Osteocyte (in vitro differentiated cells): ENCODE results near the gene RPS3. TPM values are rescaled to one million over a fixed set of nuclear protein-coding genes. Genes with fewer than 3 reads are reported as not detected.
A peak's percentile ranks its signal among the peaks of the same experiment; 100 is the strongest.
"Not testable (repeated sequence)": the region's sequence is repeated elsewhere in the genome, so short reads cannot be mapped to it uniquely, and the experiment has no call there.

Experiments used
- DNase-seq: peaks from one replicate; pipeline ENCODE4 v3.0.0; 2021; ENCODE audit warnings: mixed read lengths; ENCODE audit not compliant: unreplicated experiment; ENCODE audit errors: extremely low spot score
- H3K27ac Mint-ChIP-seq: one replicate; pipeline ENCODE4 v1.8.0; 2021; ENCODE audit warnings: mild to moderate bottlenecking, mixed read lengths; ENCODE audit not compliant: unreplicated experiment
- H3K27me3 Mint-ChIP-seq: one replicate; pipeline ENCODE4 v1.8.0; 2021; ENCODE audit warnings: mixed read lengths; ENCODE audit not compliant: unreplicated experiment
- H3K36me3 Mint-ChIP-seq: one replicate; pipeline ENCODE4 v1.8.0; 2021; ENCODE audit warnings: mixed read lengths; ENCODE audit not compliant: unreplicated experiment
- H3K4me1 Mint-ChIP-seq: one replicate; pipeline ENCODE4 v1.8.0; 2021; ENCODE audit warnings: mixed read lengths; ENCODE audit not compliant: unreplicated experiment
- H3K4me3 Mint-ChIP-seq: one replicate; pipeline ENCODE4 v1.8.0; 2021; ENCODE audit warnings: mild to moderate bottlenecking, moderate library complexity, mixed read lengths; ENCODE audit not compliant: unreplicated experiment
- H3K9me3 Mint-ChIP-seq: one replicate; pipeline ENCODE4 v1.8.0; 2021; ENCODE audit warnings: mixed read lengths; ENCODE audit not compliant: unreplicated experiment
- total RNA-seq: library from RNA; stranded (reverse); gene quantifications from 2 replicates; pipeline ENCODE4 v1.2.1, GENCODE V29; 2021
- TF ChIP-seq, protein P1 (sequence below): fragments of 200-600 bp; sonication (generic); IDR thresholded peaks from 2 replicates; pipeline ENCODE4 v1.5.0; 2021; ENCODE audit warnings: antibody characterized with exemption, mild to moderate bottlenecking, moderate library complexity

The RPS3 gene
- total RNA-seq, 1 donor from 2014 or later, result 2,093 TPM

- H3K9me3 Mint-ChIP-seq, result no peaks in the 10 kb centered on the region
- no peak overlapping the region for H3K4me3 Mint-ChIP-seq
- no peak overlapping the region for H3K27ac Mint-ChIP-seq
- H3K36me3 Mint-ChIP-seq, result peaks cover 2% of the 10 kb centered on the region
- peaks cover 8% of the 10 kb centered on the region for H3K4me1 Mint-ChIP-seq
- peaks cover 5% of the 10 kb centered on the region for H3K27me3 Mint-ChIP-seq
- TF ChIP-seq, protein P1, sequence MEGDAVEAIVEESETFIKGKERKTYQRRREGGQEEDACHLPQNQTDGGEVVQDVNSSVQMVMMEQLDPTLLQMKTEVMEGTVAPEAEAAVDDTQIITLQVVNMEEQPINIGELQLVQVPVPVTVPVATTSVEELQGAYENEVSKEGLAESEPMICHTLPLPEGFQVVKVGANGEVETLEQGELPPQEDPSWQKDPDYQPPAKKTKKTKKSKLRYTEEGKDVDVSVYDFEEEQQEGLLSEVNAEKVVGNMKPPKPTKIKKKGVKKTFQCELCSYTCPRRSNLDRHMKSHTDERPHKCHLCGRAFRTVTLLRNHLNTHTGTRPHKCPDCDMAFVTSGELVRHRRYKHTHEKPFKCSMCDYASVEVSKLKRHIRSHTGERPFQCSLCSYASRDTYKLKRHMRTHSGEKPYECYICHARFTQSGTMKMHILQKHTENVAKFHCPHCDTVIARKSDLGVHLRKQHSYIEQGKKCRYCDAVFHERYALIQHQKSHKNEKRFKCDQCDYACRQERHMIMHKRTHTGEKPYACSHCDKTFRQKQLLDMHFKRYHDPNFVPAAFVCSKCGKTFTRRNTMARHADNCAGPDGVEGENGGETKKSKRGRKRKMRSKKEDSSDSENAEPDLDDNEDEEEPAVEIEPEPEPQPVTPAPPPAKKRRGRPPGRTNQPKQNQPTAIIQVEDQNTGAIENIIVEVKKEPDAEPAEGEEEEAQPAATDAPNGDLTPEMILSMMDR, result no peak
- DNase-seq, result no peak
Observed at GRCh38 chr11:75374646-75375045, 24.7 kb upstream of the RPS3 start.

- H3K9me3 Mint-ChIP-seq, result no peaks in the 10 kb centered on the region
- peaks cover 10% of the 10 kb centered on the region for H3K4me1 Mint-ChIP-seq
Observed at GRCh38 chr11:75375626-75376025, 23.7 kb upstream of the RPS3 start.

DNA sequence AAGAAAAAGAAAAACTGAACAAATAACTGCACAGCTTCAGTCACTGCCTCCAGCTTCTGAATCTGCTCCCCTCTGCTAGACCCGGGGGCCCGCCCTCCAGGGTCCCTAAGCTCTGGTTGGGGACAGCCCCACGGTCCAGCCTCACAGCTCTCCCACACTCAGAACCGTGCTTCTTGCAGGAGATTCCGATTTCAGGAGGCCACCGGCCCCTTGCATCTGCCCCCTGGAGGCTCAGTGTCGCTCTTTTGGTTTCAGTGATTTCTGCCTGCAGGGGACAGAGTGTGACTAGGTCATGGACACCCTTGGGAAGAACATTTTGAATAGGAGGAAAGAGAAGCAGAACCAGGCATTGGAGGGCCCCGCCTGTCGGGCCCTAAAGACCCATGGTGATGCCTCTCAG, 23.1 kb upstream of the RPS3 start:
- TF ChIP-seq, protein P1, result peak; percentile 17

More at GRCh38 chr11:75375626-75376025, 23.7 kb upstream of the RPS3 start:
- DNase-seq, result no peak
- Mint-ChIP-seq H3K27me3 (no peaks in the 10 kb centered on the region), H3K4me3 (no peak overlapping the region), H3K27ac (no peak overlapping the region), H3K36me3 (no peaks in the 10 kb centered on the region)
- TF ChIP-seq, protein P1, result no peak

GRCh38 chr11:75378776-75379175, 20.5 kb upstream of the RPS3 start:
- not testable (repeated sequence) for H3K36me3 Mint-ChIP-seq, H3K9me3 Mint-ChIP-seq, H3K4me1 Mint-ChIP-seq

More for the DNA sequence above, 23.1 kb upstream of the RPS3 start:
- Mint-ChIP-seq H3K9me3 (no peaks in the 10 kb centered on the region), H3K27me3 (no peaks in the 10 kb centered on the region), H3K4me3 (no peak overlapping the region), H3K36me3 (no peaks in the 10 kb centered on the region), H3K4me1 (peaks cover 12% of the 10 kb centered on the region), H3K27ac (no peak overlapping the region)
- no peak for DNase-seq

GRCh38 chr11:75380245-75380644, 19.1 kb upstream of the RPS3 start:
- H3K9me3 Mint-ChIP-seq, result no peaks in the 10 kb centered on the region
- no peaks in the 10 kb centered on the region for H3K36me3 Mint-ChIP-seq
- DNase-seq, result no peak
- no peaks in the 10 kb centered on the region for H3K27me3 Mint-ChIP-seq
- H3K4me1 Mint-ChIP-seq, result peaks cover 5% of the 10 kb centered on the region
- TF ChIP-seq, protein P1, result no peak
- no peak overlapping the region for H3K27ac Mint-ChIP-seq
- H3K4me3 Mint-ChIP-seq, result no peak overlapping the region

More at GRCh38 chr11:75378776-75379175, 20.5 kb upstream of the RPS3 start:
- not testable (repeated sequence) for H3K27ac Mint-ChIP-seq, H3K4me3 Mint-ChIP-seq, H3K27me3 Mint-ChIP-seq, DNase-seq
